ENCODE results near the gene CCDC88B. TPM values are rescaled to one million over a fixed set of nuclear protein-coding genes. Genes with fewer than 3 reads are reported as not detected.

CCDC88B gene
- total and polyA plus RNA-seq, 10 of the 15 experiments (the other 5 are each of a cell fraction or from before 2014, with no cell fraction given): 0.24 to 66.0 (median 19.2) TPM

DNA sequence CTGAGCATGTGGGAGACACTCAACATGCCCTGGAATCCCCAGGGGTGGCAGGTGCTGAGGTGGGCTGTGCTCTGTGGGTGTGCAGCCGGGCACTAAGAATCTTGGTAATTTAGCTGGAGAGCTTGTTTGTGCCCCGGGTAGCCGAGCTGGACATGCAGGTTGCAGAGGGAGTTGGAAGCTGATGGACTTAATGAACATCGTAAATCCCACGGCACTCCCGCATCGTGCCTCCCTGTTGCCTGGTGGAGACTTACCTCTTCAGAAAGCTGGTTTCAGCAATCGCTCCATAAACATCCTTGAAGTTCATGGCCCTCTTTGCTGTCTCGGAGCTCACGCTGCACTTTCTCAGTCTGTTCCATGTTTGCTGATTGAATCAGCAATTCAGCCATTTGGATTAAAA lies 48.9 kb downstream of the CCDC88B start:
- H2AFZ ChIP-seq (ENCODE audit: control insufficient read depth, low read depth, low read length): no peak overlapping the region
- in situ Hi-C loops (cut with MboI) (no loop called here), intact Hi-C loops (cut with micrococcal nuclease; ENCODE audit: unreplicated experiment) (no loop called here)
- no peaks in the 10 kb centered on the region; a peak in 2 of 4 replicates for H3K27me3 ChIP-seq (replicated peaks in 1 of 2; ENCODE audit: control insufficient read depth in 2 of 2, insufficient read depth in 2 of 2, low read length in 1 of 2)
- ChIA-PET POLR2A (no interaction called here), CTCF (interaction anchor here (1.0 to 1.2 kb wide), 2 partner anchors 29 to 87 kb away, joined by 3 to 4 read pairs; no protein-coding TSS in a partner anchor), RAD21 (ENCODE audit: unreplicated experiment) (no interaction called here), SMC1A (ENCODE audit: uncharacterized antibody, unreplicated experiment) (no interaction called here)
- no peaks in the 10 kb centered on the region for H3K4me1 ChIP-seq (ENCODE audit: control insufficient read depth, insufficient read depth, low read length)
- H3K4me2 ChIP-seq (ENCODE audit: control insufficient read depth, insufficient read depth): no peak overlapping the region
- no TSS peak for BruUV-seq (replicated peaks)
- no peaks in the 10 kb centered on the region for H3K79me2 ChIP-seq (ENCODE audit: control insufficient read depth, insufficient read depth, low read length)
- DNase-seq (ENCODE audit: low read depth, low spot score) (no peak), FAIRE-seq (no peak), ATAC-seq (no peak)
- H3K4me3 ChIP-seq: no peak overlapping the region
- no peaks in the 10 kb centered on the region for H3K36me3 ChIP-seq (ENCODE audit: control insufficient read depth in 2 of 2, insufficient read depth in 2 of 2, low read length in 1 of 2)
- WGBS (ENCODE audit: insufficient coverage, insufficient replicate concordance, low lambda C conversion rate, missing lambda C conversion rate): 59% methylated on average over 10 of the region's 10 CpGs
- H3K27ac ChIP-seq (ENCODE audit: control insufficient read depth, insufficient read depth): no peak overlapping the region
- no peaks in the 10 kb centered on the region for H4K20me1 ChIP-seq (ENCODE audit: control insufficient read depth, insufficient read depth)
- H3K9ac ChIP-seq (ENCODE audit: control insufficient read depth, insufficient read depth, low read length): no peak overlapping the region
- TF ChIP-seq SIX5 (IDR thresholded peaks at IDR 0.05; ENCODE audit: low read depth, low read length, severe bottlenecking): no peak
- TF ChIP-seq NFXL1 (IDR thresholded peaks at IDR 0.05; ENCODE audit: borderline replicate concordance): no peak
- no peak for TF ChIP-seq BHLHE40 (IDR thresholded peaks at IDR 0.05; ENCODE audit: borderline replicate concordance in 1 of 2, low read depth in 2 of 2, low read length in 1 of 2)
- no peak for TF ChIP-seq RELA (IDR thresholded peaks at IDR 0.05; ENCODE audit: borderline replicate concordance, partially characterized antibody)
- TF ChIP-seq CBX5 (IDR thresholded peaks at IDR 0.05; ENCODE audit: low read depth): no peak
- no peak for TF ChIP-seq ZNF207 (IDR thresholded peaks at IDR 0.05; ENCODE audit: borderline replicate concordance)
- no peak for TF ChIP-seq GATAD2B (conservative IDR thresholded peaks at IDR 0.05; ENCODE audit: low read depth)
- TF ChIP-seq, protein P1, sequence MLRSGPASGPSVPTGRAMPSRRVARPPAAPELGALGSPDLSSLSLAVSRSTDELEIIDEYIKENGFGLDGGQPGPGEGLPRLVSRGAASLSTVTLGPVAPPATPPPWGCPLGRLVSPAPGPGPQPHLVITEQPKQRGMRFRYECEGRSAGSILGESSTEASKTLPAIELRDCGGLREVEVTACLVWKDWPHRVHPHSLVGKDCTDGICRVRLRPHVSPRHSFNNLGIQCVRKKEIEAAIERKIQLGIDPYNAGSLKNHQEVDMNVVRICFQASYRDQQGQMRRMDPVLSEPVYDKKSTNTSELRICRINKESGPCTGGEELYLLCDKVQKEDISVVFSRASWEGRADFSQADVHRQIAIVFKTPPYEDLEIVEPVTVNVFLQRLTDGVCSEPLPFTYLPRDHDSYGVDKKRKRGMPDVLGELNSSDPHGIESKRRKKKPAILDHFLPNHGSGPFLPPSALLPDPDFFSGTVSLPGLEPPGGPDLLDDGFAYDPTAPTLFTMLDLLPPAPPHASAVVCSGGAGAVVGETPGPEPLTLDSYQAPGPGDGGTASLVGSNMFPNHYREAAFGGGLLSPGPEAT (IDR thresholded peaks at IDR 0.05; ENCODE audit: low read depth): no peak
- TF ChIP-seq ZZZ3 (IDR thresholded peaks at IDR 0.05; ENCODE audit: control insufficient read depth, insufficient read length, low read depth): no peak
- TF ChIP-seq NFYB (IDR thresholded peaks at IDR 0.05; ENCODE audit: insufficient read depth, low read depth, low read length): no peak
- no peak for TF ChIP-seq TAF1 (IDR thresholded peaks at IDR 0.05; ENCODE audit: borderline replicate concordance, low read depth, low read length)
- TF ChIP-seq, protein P2, sequence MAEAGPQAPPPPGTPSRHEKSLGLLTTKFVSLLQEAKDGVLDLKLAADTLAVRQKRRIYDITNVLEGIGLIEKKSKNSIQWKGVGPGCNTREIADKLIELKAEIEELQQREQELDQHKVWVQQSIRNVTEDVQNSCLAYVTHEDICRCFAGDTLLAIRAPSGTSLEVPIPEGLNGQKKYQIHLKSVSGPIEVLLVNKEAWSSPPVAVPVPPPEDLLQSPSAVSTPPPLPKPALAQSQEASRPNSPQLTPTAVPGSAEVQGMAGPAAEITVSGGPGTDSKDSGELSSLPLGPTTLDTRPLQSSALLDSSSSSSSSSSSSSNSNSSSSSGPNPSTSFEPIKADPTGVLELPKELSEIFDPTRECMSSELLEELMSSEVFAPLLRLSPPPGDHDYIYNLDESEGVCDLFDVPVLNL (IDR thresholded peaks at IDR 0.05; ENCODE audit: low read depth, low read length): no peak
- no peak for TF ChIP-seq NRF1 (conservative IDR thresholded peaks at IDR 0.05; ENCODE audit: low read depth, low read length)
- TF ChIP-seq SMAD5 (IDR thresholded peaks at IDR 0.05; ENCODE audit: low read depth): no peak
- no peak for TF ChIP-seq EED (IDR thresholded peaks at IDR 0.05; ENCODE audit: low read depth)
- no peak for TF ChIP-seq TCF3 (IDR thresholded peaks at IDR 0.05; ENCODE audit: borderline replicate concordance, insufficient read depth, low read depth, low read length)
- TF ChIP-seq CBFB (IDR thresholded peaks at IDR 0.05; ENCODE audit: low read depth): no peak
- H3K9me3 ChIP-seq (replicated peaks; ENCODE audit: control insufficient read depth, insufficient read depth, low read length): peaks cover 8% of the 10 kb centered on the region; the same call in 2 of the 3 replicates
